ENCODE data around the gene TMEM181. TPM values are rescaled to one million over a fixed set of nuclear protein-coding genes. Genes with fewer than 3 reads are reported as not detected.

The TMEM181 gene
- total and polyA plus RNA-seq, 2 of the 13 experiments (the other 11 are each of a cell fraction or from before 2014, with no cell fraction given): 59.1 to 108 TPM

GRCh38 chr6:158569036-158569435 lies 9.1 kb downstream of the TMEM181 start (continued):
- TF ChIP-seq ZBTB38 (CRISPR knock-in tag; IDR thresholded peaks at IDR 0.05) (peak; percentile 73; the same call in 1 of the 2 replicates), ZNF749 (CRISPR knock-in tag; IDR thresholded peaks at IDR 0.05; ENCODE audit: borderline replicate concordance) (no peak)

DNA sequence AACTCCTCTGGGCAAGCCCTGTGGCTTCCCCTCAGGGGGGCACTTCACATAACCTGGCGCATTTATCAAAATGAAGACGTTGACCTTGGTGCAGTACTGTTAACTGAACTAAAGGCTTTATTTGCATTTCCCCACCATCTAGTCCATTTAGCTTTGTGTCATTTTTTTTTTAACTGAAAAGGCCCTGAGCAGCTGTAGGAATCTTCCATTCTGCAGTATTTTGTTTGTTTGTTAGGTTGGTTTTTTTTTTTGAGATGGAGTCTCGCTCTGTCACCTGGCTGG lies 10.7 kb downstream of the TMEM181 start:
- FAIRE-seq: no peak
- POLR2A ChIA-PET: interaction anchor here (0.6 to 2.4 kb wide), 3 partner anchors 9 to 196 kb away, joined by 3 to 11 read pairs (median 6); no protein-coding TSS in a partner anchor
- Histone ChIP-seq H4K20me1 (ENCODE audit: insufficient read depth, low read length) (peaks cover 62% of the 10 kb centered on the region; the same call in 1 of the 2 replicates), H3K79me2 (ENCODE audit: insufficient read depth, low read length) (peaks cover 91% of the 10 kb centered on the region), H3K9me3 (ENCODE audit: low read length) (no peaks in the 10 kb centered on the region), H3K9ac (ENCODE audit: insufficient read depth, low read depth, low read length) (no peak overlapping the region), H3K27me3 (ENCODE audit: control insufficient read depth in 1 of 2, insufficient read depth in 2 of 2, low read length in 2 of 2) (no peaks in the 10 kb centered on the region), H3K4me2 (ENCODE audit: low read depth, low read length) (no peak overlapping the region), H2AFZ (ENCODE audit: low read length) (no peak overlapping the region), H3K36me3 (replicated peaks in 1 of 2; ENCODE audit: control insufficient read depth in 1 of 2, insufficient read depth in 2 of 2, low read length in 2 of 2) (peaks cover 12 to 40% of the 10 kb centered on the region in 2 experiments; a peak in 4 of 5 replicates), H3K4me3 (replicated peaks in 1 of 3; ENCODE audit: insufficient read depth in 1 of 3, low read depth in 2 of 3, low read length in 3 of 3) (no peak overlapping the region), H3K4me1 (ENCODE audit: insufficient read depth, low read length) (peaks cover 100% of the 10 kb centered on the region), H3K27ac (ENCODE audit: extremely low read length, insufficient read depth, low read length) (peak overlapping the region; percentile 39)
- whole genome bisulfite sequencing (ENCODE audit: low lambda C conversion rate): 80% methylated on average over 3 of the region's 3 CpGs
- no TSS peak for BruUV-seq (replicated peaks)
- intact Hi-C loops (cut with micrococcal nuclease; ENCODE audit: unreplicated experiment): loop anchor here (5.0 kb wide), 1 partner anchor 33 kb away; no protein-coding TSS in a partner anchor
- ATAC-seq: no peak
- peak; percentile 60 for DNase-seq (ENCODE audit: low spot score)
- CTCF ChIA-PET (ENCODE audit: low intra/inter-chr PET ratio, low total read pairs): no interaction called here
- in situ Hi-C loops (cut with HindIII; ENCODE audit: extremely low pct_ligation_motif_present, low pct_unique_long_range_greater_than_20kb): no loop called here
- TF ChIP-seq, protein P1, sequence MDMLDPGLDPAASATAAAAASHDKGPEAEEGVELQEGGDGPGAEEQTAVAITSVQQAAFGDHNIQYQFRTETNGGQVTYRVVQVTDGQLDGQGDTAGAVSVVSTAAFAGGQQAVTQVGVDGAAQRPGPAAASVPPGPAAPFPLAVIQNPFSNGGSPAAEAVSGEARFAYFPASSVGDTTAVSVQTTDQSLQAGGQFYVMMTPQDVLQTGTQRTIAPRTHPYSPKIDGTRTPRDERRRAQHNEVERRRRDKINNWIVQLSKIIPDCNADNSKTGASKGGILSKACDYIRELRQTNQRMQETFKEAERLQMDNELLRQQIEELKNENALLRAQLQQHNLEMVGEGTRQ (IDR thresholded peaks at IDR 0.05; ENCODE audit: low read depth, low read length): no peak
- TF ChIP-seq, protein P1 (CRISPR knock-in tag; IDR thresholded peaks at IDR 0.05; ENCODE audit: borderline replicate concordance): no peak
- TF ChIP-seq, protein P2, sequence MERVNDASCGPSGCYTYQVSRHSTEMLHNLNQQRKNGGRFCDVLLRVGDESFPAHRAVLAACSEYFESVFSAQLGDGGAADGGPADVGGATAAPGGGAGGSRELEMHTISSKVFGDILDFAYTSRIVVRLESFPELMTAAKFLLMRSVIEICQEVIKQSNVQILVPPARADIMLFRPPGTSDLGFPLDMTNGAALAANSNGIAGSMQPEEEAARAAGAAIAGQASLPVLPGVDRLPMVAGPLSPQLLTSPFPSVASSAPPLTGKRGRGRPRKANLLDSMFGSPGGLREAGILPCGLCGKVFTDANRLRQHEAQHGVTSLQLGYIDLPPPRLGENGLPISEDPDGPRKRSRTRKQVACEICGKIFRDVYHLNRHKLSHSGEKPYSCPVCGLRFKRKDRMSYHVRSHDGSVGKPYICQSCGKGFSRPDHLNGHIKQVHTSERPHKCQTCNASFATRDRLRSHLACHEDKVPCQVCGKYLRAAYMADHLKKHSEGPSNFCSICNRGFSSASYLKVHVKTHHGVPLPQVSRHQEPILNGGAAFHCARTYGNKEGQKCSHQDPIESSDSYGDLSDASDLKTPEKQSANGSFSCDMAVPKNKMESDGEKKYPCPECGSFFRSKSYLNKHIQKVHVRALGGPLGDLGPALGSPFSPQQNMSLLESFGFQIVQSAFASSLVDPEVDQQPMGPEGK (CRISPR knock-in tag; IDR thresholded peaks at IDR 0.05): 0 out of 2 replicates have a peak, but pooled peaks have one; percentile 23
- no peak for TF ChIP-seq ZNF460 (CRISPR knock-in tag; IDR thresholded peaks at IDR 0.05; ENCODE audit: borderline replicate concordance)
- no peak for TF ChIP-seq ZNF382 (CRISPR knock-in tag; IDR thresholded peaks at IDR 0.05; ENCODE audit: borderline replicate concordance)
- TF ChIP-seq ZNF563 (CRISPR knock-in tag; IDR thresholded peaks at IDR 0.05): no peak
- no peak for TF ChIP-seq SP2 (CRISPR knock-in tag; IDR thresholded peaks at IDR 0.05)
- no peak for TF ChIP-seq ZC3H4 (CRISPR knock-in tag; IDR thresholded peaks at IDR 0.05; ENCODE audit: borderline replicate concordance)
- 0 out of 2 replicates have a peak, but pooled peaks have one; percentile 5 for TF ChIP-seq ZNF687 (CRISPR knock-in tag; IDR thresholded peaks at IDR 0.05)
- TF ChIP-seq SOX13 (IDR thresholded peaks at IDR 0.05): no peak
- TF ChIP-seq SOX13 (CRISPR knock-in tag; conservative IDR thresholded peaks at IDR 0.05 in 1 of 2, IDR thresholded peaks at IDR 0.05 in 1 of 2): peak in 1 of 2 experiments; percentile 30; a peak in 1 of 4 replicates
- no peak for TF ChIP-seq GFI1 (CRISPR knock-in tag; IDR thresholded peaks at IDR 0.05; ENCODE audit: borderline replicate concordance)
- no peak for TF ChIP-seq ZNF225 (CRISPR knock-in tag; IDR thresholded peaks at IDR 0.05)

Measured in HepG2 (cell line).